Caco-2 (cell line): Measurements from ENCODE around the gene CNPY4. TPM values are rescaled to one million over a fixed set of nuclear protein-coding genes. Genes with fewer than 3 reads are reported as not detected.

Experiments
- BruUV-seq: library from RNA; stranded (reverse); fragments of 400-500 nt; replicated peaks from 2 replicates; lab custom pipeline; 2021; lab: Mats Ljungman, UMichigan
- CTCF ChIA-PET: fragments of 300-600 bp; sonication (Branson Sonifier 250); formaldehyde crosslinking; loops from one replicate; lab custom pipeline; 2022; ENCODE audit warnings: antibody characterized with exemption; lab: Charles Lee
- POLR2A ChIA-PET: fragments of 300-600 bp; sonication (Branson Sonifier 250); formaldehyde crosslinking; loops from one replicate; lab custom pipeline; 2022; ENCODE audit warnings: antibody characterized with exemption; lab: Charles Lee
- DNase-seq, 2 experiments: peaks; one replicate each; pipeline versions ENCODE4 v3.0.0 to v3.0.0-alpha.2; 2020 to 2022
- H3K27me3 ChIP-seq: replicated peaks from 2 replicates; pipeline ENCODE4 v1.6.0; 2011; ENCODE audit warnings: low read length; ENCODE audit not compliant: control insufficient read depth, insufficient read depth
- H3K36me3 ChIP-seq: 2 replicates; pipeline ENCODE4 v1.5.1; 2011; ENCODE audit warnings: low read length; ENCODE audit not compliant: control insufficient read depth, insufficient read depth
- H3K4me1 ChIP-seq: fragments of 250-450 bp; sonication (Bioruptor Pico); 2 replicates; pipeline ENCODE4 v1.5.1; 2020; ENCODE audit warnings: mild to moderate bottlenecking
- H3K4me3 ChIP-seq: 2 replicates; pipeline ENCODE4 v1.5.1; 2011; ENCODE audit warnings: low read depth, mild to moderate bottlenecking, control low read depth, low read length
- H3K9me3 ChIP-seq: fragments of 250-450 bp; sonication (Bioruptor Pico); 2 replicates; pipeline ENCODE4 v1.5.1; 2020; ENCODE audit warnings: mild to moderate bottlenecking, moderate library complexity
- H3K27ac Mint-ChIP-seq: one replicate; pipeline ENCODE4 v1.8.0; 2022; ENCODE audit warnings: mixed read lengths; ENCODE audit not compliant: unreplicated experiment
- H3K27me3 Mint-ChIP-seq: one replicate; pipeline ENCODE4 v1.8.0; 2022; ENCODE audit warnings: mixed read lengths; ENCODE audit not compliant: insufficient read depth, unreplicated experiment
- H3K36me3 Mint-ChIP-seq: one replicate; pipeline ENCODE4 v1.8.0; 2022; ENCODE audit warnings: mild to moderate bottlenecking, mixed read lengths; ENCODE audit not compliant: insufficient read depth, unreplicated experiment
- H3K4me1 Mint-ChIP-seq: one replicate; pipeline ENCODE4 v1.8.0; 2022; ENCODE audit warnings: low read depth, mixed read lengths; ENCODE audit not compliant: unreplicated experiment
- H3K4me3 Mint-ChIP-seq: one replicate; pipeline ENCODE4 v1.8.0; 2022; ENCODE audit warnings: mild to moderate bottlenecking, moderate library complexity, mixed read lengths; ENCODE audit not compliant: unreplicated experiment
- H3K9me3 Mint-ChIP-seq: one replicate; pipeline ENCODE4 v1.8.0; 2022; ENCODE audit warnings: mixed read lengths; ENCODE audit not compliant: unreplicated experiment
- intact Hi-C: fragments of 100-400 bp; cut with micrococcal nuclease; formaldehyde crosslinking; loops from one replicate; pipeline ENCODE4 v1.10.0; 2022; ENCODE audit not compliant: unreplicated experiment
- total RNA-seq: library from RNA; stranded (reverse); gene quantifications from 2 replicates; pipeline ENCODE4 v1.2.3, GENCODE V29; 2022
- TF ChIP-seq, protein P1 (sequence below), 2 experiments: fragments of 200-600 bp in 1 of 2; IDR thresholded peaks; 1 replicate in 1 of 2; 2 replicates in 1 of 2; pipeline versions ENCODE4 v1.5.1 to v1.8.0; 2011 to 2022; ENCODE audit warnings: antibody characterized with exemption in 1 of 2, control low read depth in 1 of 2, inconsistent platforms in 1 of 2, low read depth in 1 of 2, low read length in 1 of 2, mild to moderate bottlenecking in 1 of 2, moderate library complexity in 1 of 2; ENCODE audit not compliant: insufficient read depth in 1 of 2, severe bottlenecking in 1 of 2, unreplicated experiment in 1 of 2

Gene CNPY4
- total RNA-seq, 1 experiment from 2014 or later = 10.1 TPM

GRCh38 chr7:100166317-100166940, 47.0 kb downstream of the CNPY4 start:
- no peaks in the 10 kb centered on the region for H3K27me3 Mint-ChIP-seq
- H3K4me3 ChIP-seq = no peak overlapping the region
- H3K9me3 ChIP-seq = no peaks in the 10 kb centered on the region
- TF ChIP-seq, protein P1, sequence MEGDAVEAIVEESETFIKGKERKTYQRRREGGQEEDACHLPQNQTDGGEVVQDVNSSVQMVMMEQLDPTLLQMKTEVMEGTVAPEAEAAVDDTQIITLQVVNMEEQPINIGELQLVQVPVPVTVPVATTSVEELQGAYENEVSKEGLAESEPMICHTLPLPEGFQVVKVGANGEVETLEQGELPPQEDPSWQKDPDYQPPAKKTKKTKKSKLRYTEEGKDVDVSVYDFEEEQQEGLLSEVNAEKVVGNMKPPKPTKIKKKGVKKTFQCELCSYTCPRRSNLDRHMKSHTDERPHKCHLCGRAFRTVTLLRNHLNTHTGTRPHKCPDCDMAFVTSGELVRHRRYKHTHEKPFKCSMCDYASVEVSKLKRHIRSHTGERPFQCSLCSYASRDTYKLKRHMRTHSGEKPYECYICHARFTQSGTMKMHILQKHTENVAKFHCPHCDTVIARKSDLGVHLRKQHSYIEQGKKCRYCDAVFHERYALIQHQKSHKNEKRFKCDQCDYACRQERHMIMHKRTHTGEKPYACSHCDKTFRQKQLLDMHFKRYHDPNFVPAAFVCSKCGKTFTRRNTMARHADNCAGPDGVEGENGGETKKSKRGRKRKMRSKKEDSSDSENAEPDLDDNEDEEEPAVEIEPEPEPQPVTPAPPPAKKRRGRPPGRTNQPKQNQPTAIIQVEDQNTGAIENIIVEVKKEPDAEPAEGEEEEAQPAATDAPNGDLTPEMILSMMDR (IDR thresholded peaks at IDR 0.05; ENCODE audit: insufficient read depth in 1 of 2, low read depth in 1 of 2, low read length in 1 of 2, severe bottlenecking in 1 of 2, unreplicated experiment in 1 of 2) = no peak
- DNase-seq = no peak
- ChIA-PET POLR2A (interaction anchor here (1.0 kb wide), 1 partner anchor 11 kb away, joined by 3 read pairs; no protein-coding TSS in a partner anchor), CTCF (interaction anchor here (0.9 kb wide), 1 partner anchor 9 kb away, joined by 3 read pairs; no protein-coding TSS in a partner anchor)
- no peaks in the 10 kb centered on the region for H3K9me3 Mint-ChIP-seq
- BruUV-seq = no TSS peak
- intact Hi-C loops = no loop called here
- peak overlapping the region; percentile 71 for H3K4me3 Mint-ChIP-seq
- peaks cover 44% of the 10 kb centered on the region for H3K4me1 Mint-ChIP-seq
- no peaks in the 10 kb centered on the region for H3K27me3 ChIP-seq
- H3K36me3 ChIP-seq = no peaks in the 10 kb centered on the region
- no peaks in the 10 kb centered on the region for H3K36me3 Mint-ChIP-seq
- no peak overlapping the region for H3K27ac Mint-ChIP-seq
- H3K4me1 ChIP-seq = peaks cover 32% of the 10 kb centered on the region

GRCh38 chr7:100166970-100167911, 47.8 kb downstream of the CNPY4 start:
- ChIA-PET POLR2A (interaction anchor here (1.0 to 1.3 kb wide), 2 partner anchors 9 to 12 kb away, joined by 3 to 5 read pairs; no protein-coding TSS in a partner anchor), CTCF (interaction anchor here (0.6 to 1.1 kb wide), 3 partner anchors 10 to 22 kb away, joined by 3 to 7 read pairs (median 4); no protein-coding TSS in a partner anchor)
- Mint-ChIP-seq H3K36me3 (no peaks in the 10 kb centered on the region), H3K4me3 (peak overlapping the region; percentile 71), H3K27me3 (no peaks in the 10 kb centered on the region), H3K9me3 (no peaks in the 10 kb centered on the region), H3K27ac (no peak overlapping the region), H3K4me1 (peaks cover 44% of the 10 kb centered on the region)
- Histone ChIP-seq H3K4me3 (no peak overlapping the region), H3K36me3 (no peaks in the 10 kb centered on the region), H3K9me3 (no peaks in the 10 kb centered on the region), H3K27me3 (no peaks in the 10 kb centered on the region), H3K4me1 (peaks cover 32% of the 10 kb centered on the region)
- DNase-seq = no peak
- BruUV-seq = no TSS peak
- TF ChIP-seq, protein P1 (IDR thresholded peaks at IDR 0.05; ENCODE audit: insufficient read depth in 1 of 2, low read depth in 1 of 2, low read length in 1 of 2, severe bottlenecking in 1 of 2, unreplicated experiment in 1 of 2) = no peak
- intact Hi-C loops = no loop called here

GRCh38 chr7:100167912-100168323, 48.5 kb downstream of the CNPY4 start:
- DNase-seq = no peak
- Mint-ChIP-seq H3K36me3 (no peaks in the 10 kb centered on the region), H3K27ac (no peak overlapping the region), H3K9me3 (no peaks in the 10 kb centered on the region), H3K27me3 (no peaks in the 10 kb centered on the region), H3K4me1 (peaks cover 39% of the 10 kb centered on the region), H3K4me3 (peak overlapping the region; percentile 71)
- CTCF ChIA-PET = interaction anchor here (0.6 to 1.1 kb wide), 3 partner anchors 11 to 21 kb away, joined by 3 to 7 read pairs (median 4); partner anchors contain the start of gene LAMTOR4
- TF ChIP-seq, protein P1 (IDR thresholded peaks at IDR 0.05; ENCODE audit: insufficient read depth in 1 of 2, low read depth in 1 of 2, low read length in 1 of 2, severe bottlenecking in 1 of 2, unreplicated experiment in 1 of 2) = no peak
- Histone ChIP-seq H3K4me3 (peak overlapping the region; percentile 2; the same call in 1 of the 2 replicates), H3K9me3 (no peaks in the 10 kb centered on the region), H3K4me1 (peaks cover 29% of the 10 kb centered on the region), H3K36me3 (no peaks in the 10 kb centered on the region), H3K27me3 (no peaks in the 10 kb centered on the region)
- intact Hi-C loops = no loop called here
- POLR2A ChIA-PET = interaction anchor here (1.3 kb wide), 1 partner anchor 10 kb away, joined by 5 read pairs; no protein-coding TSS in a partner anchor
- BruUV-seq = no TSS peak
